VCaP (cell line): Measurements from ENCODE around the gene CDKN1C.

Source experiments
- H3K27ac ChIP-seq: fragments of 450-650 bp; 2 replicates; pipeline ENCODE4 v1.5.1; 2017
- CTCF ChIP-seq: fragments of 450-650 bp; conservative IDR thresholded peaks from 2 replicates; pipeline ENCODE4 v1.5.1; 2017; ENCODE audit warnings: mild to moderate bottlenecking, moderate library complexity

Gene CDKN1C

GRCh38 chr11:2915473-2915872, 29.9 kb upstream of the CDKN1C start:
- no peak for TF ChIP-seq CTCF
- H3K27ac ChIP-seq = no peak overlapping the region

- peak overlapping the region; percentile 91; the same call in 1 of the 2 replicates for H3K27ac ChIP-seq
- no peak for TF ChIP-seq CTCF
Observed at GRCh38 chr11:2914455-2915195, 29.1 kb upstream of the CDKN1C start.

GRCh38 chr11:2913776-2914175, 28.2 kb upstream of the CDKN1C start:
- H3K27ac ChIP-seq = peak overlapping the region; percentile 91; the same call in 1 of the 2 replicates
- TF ChIP-seq CTCF = no peak

- TF ChIP-seq CTCF = no peak
- peak overlapping the region; percentile 91 for H3K27ac ChIP-seq
Observed at GRCh38 chr11:2913019-2913431, 27.4 kb upstream of the CDKN1C start.

GRCh38 chr11:2912498-2912897, 26.9 kb upstream of the CDKN1C start:
- no peak for TF ChIP-seq CTCF
- H3K27ac ChIP-seq = peak overlapping the region; percentile 91

- H3K27ac ChIP-seq = peak overlapping the region; percentile 91
- no peak for TF ChIP-seq CTCF
Observed at GRCh38 chr11:2911785-2912391, 26.3 kb upstream of the CDKN1C start.

- peak overlapping the region; percentile 91 for H3K27ac ChIP-seq
- no peak for TF ChIP-seq CTCF
Observed at GRCh38 chr11:2911088-2911784, 25.7 kb upstream of the CDKN1C start.
